Cortex of kidney (tissue), 1 donor: ENCODE data around the gene KIF18B.
A peak's percentile ranks its signal among the peaks of the same experiment; 100 is the strongest.

Experiments
- DNase-seq: peaks from one replicate; lab custom pipeline; 2025; lab: John Stamatoyannopoulos, UW

KIF18B gene

DNA sequence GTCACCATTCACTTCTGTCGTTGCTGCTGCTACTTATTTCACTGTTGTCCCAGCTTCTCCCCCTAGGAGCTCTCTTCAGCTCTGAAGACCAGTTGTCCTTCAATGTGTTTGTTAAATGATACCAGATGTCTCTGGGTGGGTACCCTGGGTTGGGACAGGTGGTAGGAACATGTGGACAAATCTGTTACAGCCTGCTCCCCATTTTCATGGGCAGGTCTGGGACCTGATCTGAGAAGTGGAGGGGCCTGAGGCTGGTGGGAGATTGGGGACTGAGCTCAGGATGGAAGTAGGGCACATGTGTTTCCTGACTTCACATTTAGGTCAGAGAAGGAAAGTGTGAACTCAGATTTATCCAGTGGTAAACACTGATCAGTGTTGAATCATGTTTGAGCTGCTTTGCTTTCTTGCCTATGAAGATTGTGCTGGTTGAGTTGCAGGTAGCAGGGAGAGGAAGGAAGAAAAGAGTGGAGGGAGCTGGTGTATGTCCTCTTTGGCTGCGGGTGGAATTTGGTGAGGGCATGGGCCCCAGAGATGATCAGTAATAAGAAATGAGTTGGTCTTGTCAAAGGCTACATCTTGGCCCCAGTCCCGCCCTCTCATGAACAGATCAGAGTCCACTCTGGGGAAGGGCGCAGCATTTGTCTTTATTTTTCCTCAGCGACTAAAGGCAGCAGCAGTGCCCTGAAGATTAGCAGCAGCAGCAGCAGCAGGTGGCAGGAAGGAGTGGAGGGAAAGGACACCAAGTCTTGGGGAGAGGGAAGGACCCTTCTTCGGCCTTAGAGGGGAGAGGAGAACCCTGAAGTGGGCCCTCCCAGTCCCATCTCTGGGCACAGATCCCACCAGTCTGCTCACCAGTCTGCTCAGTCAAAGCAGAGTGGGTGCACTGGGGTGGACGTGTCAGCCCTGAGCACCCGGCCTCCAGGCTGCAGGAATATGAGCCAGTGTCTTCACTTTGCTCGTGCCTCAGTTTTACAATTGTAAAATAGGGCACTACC lies 42.3 kb downstream of the KIF18B start:
- DNase-seq: no peak

DNA sequence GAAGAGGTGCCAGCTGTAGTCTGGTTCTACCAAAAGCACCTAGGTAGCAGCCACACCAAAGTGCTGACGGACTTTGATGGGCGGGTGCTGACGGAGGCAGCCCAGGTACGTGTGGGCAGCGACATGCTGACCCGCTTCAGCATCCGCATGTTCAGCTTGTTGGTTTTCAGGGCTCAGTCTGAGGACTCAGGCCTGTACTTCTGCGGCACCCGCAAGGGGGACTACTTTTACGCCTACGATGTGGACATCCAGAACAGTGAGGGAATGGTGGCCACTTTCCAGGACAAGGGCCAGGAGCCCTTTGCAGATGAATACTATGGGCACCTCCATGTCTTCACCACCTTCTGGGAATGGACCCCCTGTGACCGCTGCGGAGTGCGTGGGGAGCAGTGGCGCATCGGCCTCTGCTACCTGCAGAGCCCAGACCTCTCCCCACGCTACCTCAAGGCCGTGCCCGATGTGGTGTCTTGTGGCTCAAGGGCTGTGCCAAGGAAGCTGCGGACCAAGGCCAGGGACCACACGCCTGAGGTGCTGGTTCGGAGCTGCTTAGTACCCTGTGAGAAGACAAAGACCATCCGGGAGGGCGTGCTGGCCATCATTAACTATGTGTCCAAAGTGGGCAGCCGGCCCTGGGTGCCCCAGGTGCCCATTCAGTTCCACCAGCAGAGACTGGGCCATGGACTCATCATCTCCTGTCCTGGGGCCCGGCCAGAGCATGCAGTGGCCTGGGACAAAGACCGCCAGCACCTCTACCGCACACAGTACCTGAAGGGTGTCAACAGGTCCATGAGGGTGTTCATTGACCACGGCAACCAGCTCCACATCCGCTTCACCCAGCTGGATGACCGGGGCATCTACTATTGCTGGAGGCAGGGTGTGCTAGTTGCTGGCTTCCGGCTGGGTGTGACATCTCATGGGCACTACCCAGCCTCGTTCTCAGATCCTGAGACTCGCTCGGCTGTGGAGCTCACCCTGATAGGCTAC lies 43.3 kb downstream of the KIF18B start:
- DNase-seq: no peak

DNA sequence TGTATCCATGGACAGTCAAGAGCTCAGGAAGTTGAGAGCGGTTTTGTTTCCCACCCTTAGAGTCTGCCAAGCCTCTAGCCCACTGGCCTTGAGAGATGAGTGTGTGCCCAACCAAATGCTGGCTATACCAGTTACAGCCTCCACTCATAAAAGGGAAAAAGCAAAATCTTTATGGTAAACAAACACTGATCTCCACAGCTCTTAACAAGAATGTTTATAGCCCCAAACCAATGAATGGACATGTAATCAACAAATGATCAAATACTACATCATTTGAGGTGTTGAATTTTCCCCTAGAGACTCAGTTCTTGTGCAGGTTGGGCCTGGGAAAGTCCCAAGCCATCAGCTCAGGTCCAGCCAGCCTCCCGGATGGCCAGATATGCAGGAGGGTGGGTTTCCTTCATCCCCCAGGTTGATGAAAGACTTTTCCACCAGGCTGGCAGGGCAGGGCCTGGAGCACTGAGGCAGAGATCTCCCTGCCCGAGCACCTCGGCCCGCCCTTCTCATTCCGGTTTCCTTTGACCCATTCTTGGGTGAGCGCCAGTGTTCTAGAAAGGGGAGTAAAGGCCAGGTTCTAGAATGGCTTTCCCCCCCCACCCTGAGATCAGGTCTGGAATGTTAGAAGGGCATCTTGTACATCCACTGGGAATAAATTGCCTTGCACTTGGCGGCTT lies 44.4 kb downstream of the KIF18B start:
- DNase-seq: no peak

DNA sequence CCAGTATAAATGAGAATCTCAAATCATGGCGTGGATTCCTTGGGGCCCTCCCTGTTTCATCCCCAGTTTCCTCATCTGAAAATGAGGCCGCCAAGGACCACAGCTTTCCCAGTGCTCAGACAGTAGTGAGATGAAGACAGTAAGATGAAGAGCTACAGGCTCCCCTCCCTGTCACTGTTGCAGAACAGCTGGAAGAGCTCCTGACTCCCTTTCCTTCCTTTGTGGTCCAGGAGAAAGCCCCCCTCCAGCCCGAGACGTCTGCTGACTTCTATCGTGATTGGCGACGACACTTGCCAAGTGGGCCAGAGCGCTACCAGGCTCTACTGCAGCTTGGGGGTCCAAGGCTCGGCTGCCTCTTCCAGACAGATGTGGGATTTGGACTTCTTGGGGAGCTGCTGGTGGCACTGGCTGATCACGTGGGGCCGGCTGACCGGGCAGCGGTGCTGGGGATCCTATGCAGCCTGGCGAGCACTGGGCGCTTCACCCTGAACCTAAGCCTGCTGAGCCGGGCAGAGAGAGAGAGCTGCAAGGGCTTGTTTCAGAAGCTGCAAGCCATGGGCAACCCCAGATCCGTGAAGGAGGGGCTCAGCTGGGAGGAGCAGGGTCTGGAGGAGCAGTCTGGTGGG lies 45.3 kb downstream of the KIF18B start:
- DNase-seq: no peak

DNA sequence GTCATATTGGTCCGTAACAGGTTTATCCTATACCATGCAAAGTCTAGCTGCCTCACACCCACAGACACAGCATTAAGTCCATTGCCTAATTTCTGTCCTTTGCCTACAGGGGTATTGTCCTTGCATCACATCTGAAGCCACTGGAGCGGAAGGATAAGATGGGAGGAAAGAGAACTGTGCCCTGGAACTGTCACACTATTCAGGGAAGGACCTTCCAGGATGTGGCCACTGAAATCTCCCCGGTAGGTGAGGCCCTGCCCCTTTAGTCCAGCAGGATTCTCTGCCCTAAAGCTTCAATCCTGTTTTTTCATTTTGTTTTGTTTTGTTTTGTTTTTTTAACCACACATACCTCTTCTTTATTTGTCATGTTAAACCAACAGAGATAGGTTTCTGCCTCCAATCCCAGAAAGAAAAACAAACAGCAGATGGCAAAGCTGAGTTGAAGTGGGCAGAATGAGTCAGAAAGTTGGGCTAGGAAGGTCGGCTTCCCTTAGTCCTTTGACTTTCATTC lies 46.1 kb downstream of the KIF18B start:
- no peak for DNase-seq

DNA sequence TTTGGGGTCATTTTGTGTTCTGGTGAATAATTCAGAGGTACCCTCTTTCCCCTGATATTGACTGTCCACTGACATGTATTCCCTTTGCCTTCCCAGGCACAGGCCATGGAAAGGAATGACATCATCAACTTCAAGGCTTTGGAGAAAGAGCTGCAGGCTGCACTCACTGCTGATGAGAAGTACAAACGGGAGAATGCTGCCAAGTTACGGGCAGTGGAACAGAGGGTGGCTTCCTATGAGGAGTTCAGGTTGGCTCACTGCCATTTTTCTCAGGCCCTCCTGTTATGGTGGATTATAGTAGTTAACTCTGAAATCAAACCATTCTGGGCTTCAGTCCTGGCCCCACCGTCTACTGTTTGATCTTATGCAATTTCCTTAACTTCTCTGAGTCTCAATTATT lies 46.7 kb downstream of the KIF18B start:
- DNase-seq: no peak

DNA sequence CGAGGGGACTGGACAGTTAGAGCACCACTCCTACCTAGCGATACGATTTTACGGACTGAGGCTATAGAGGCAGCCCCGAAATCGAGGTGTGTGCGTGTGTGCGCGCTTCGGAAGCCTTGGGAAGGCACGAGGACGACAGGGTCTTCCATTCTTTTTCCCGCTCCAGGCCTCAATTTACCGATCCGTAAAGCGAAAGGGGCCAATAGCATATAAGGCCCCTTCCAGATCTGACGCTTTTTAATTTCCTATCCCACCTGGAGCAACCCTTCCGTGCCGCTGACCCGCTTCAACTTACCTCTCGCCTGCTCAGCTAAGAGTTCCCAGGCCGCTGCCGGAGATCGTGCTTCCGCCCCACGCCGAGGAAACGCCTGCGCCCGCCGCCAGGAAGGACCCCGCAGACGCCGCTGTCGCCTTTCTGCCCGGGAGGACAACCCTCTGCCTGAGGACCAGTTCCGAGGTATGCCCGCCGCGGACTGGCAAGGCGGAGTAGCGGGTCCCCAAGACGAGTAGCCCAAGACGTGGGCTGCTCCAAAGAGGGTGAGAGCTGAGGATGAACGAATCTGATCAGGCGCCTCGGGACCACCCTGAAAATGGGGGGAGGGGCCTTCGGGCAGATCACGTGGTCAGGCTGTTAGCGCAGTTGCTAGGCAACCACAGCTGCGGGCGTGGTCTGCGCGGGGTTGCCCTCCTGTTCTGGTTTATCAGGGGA lies 48.3 kb downstream of the KIF18B start, which contains the start of gene EFTUD2:
Gene EFTUD2 (minus strand): TSS at position 372 of the 709 bp plus-strand sequence. CDS start 4,924 bp downstream, outside the sequence.
- peak; percentile 73 for DNase-seq

DNA sequence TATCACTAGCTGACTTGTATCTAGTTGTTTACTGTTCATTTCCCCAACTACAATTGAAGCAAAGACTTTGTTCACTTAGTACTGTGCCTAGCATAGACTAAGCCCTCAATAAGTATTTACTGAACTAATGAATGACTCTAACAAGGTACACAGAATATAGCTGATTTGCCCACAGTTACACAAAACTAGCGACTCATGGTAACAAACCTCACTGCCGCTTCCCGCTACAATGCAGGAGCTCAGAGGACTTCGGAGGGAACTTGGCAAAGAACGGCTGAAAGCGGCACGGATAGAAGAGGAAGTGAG lies 48.9 kb downstream of the KIF18B start:
- no peak for DNase-seq

DNA sequence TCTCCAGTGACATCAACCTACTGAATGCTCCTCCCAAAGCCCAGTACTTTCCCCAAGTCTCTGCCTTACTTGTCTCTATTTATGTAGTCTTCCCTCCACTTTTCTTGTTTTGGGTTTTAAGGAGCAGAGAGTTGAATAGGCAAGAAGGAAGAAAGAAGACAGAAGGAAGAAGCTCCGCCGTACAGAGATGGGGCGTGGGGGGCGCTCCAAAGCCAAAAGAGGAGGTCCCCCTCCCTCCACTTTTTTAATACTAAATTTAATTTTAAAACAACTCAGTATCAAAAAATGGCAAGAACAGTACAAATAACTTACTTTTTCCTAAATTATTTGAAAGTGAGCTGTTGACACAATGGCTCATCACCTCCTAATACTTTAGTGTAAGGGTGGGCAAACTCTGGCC lies 52.9 kb downstream of the KIF18B start:
- no peak for DNase-seq

DNA sequence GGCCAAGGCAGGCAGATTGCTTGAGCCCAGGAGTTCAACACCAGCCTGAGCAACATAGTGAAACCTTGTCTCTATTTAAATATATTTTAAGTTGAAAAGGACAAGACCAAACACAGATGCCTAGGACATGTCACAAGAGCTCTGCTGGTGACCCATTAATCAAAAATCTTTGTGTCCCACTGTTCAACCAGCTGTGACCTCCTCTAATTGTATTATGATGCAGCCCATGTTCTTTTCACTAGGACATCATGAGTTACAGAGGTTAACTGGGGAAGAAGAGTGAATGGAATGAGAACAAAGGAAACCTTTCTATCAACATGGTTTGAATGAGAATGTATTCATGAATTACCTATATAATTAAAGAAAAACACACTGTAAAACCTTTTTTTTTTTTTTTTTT lies 55.3 kb downstream of the KIF18B start:
- no peak for DNase-seq

DNA sequence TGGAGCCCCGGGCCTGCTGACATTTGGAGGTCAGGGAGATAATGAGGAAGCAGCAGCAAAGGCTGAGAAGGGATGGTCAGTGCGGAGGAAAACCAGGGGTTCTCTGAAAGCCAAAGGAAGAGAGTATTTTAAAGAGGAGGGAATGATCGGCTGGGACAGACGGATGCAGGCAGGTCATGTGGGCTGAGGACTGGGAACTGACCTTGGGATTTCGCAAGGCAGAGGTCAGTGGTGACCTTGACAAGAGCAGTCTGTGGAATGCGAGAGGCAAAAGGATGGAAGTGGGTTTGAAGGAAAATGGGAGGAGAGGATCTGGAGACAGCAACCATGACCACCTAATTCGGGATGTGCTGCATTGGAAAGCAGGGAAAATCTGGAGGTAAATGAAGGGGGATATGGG lies 58.6 kb downstream of the KIF18B start:
- DNase-seq: no peak

DNA sequence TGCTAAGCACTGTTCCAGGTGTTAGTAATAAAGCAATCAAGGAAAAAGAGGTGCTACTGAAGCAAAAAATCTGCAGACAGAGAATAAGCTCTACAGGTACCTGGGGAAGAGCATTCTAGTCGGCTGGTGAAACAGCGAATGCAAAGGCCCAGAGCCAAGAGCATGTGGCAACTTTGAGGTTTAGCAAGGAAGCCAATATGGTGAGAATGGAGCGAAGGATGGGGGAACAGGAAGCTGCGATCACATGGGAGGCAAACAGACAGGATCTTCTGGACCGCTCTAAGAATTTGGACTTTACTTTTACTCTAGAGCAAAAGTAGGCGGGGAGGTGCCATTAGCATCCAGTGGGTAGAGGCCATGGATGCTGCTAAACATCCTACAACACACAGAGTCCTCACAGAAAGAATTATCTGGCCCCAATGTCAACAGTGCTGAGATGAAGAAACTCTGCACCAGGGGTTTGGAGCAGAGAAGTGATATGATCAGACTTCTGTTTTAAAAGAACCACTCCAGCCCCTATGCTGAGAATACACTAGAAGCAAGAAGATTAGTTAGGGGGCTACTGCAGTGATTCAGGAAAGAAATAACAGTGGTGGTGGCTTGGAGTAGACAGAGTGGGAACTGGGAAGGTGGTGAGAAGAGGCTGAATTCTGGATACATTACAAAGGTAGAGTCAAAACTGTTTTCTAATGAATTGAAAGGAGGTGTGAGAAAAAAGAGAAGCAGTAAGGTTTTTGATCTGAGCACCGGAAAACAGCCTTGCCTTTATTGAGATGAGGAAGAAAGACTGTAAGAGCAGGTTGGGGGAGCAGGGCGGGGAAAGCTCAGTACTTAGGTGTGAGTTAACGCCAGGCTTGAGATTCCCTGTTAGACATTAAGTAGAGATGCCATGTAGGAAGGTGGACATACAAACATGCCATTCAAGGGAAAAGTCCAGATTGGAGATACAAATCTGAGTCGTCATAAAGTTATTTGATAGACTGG lies 59.3 kb downstream of the KIF18B start:
- DNase-seq: no peak

DNA sequence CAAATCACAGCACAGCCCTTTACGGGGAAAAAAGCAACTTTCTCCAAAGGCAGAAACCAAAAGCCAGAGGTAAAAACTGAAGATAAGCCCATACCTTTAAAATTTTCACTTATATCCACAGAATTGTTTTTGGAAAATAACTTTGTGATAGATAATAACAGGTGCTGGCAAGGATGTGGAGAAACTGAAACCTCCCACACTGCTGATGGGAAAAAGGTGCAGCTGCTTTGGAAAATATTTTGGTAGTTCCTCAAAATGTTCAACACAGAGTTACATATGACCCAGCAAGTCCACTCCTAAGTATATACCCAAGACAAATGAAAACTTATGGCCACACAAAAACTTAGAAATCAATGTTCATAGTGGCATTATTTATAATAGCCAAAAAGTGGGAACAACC lies 60.6 kb downstream of the KIF18B start:
- DNase-seq: no peak

DNA sequence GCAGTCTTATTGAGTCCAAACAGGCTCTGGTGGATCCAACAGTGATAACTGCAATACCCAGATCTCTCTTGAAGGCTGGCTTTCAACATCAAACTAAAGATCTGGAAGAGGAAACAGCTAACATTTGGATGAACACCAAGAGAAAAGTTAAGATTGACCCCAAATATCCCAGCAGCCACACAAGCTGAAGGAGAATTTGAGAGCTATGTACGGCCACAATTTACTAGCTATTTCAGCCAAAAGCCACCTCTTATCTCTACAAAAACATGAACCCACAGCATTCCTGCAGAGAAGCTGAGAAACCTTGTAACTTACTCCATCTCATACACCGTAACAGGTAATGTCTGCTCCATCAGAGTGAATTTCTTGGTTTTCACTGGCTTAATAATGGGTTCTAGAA lies 62.6 kb downstream of the KIF18B start:
- no peak for DNase-seq

DNA sequence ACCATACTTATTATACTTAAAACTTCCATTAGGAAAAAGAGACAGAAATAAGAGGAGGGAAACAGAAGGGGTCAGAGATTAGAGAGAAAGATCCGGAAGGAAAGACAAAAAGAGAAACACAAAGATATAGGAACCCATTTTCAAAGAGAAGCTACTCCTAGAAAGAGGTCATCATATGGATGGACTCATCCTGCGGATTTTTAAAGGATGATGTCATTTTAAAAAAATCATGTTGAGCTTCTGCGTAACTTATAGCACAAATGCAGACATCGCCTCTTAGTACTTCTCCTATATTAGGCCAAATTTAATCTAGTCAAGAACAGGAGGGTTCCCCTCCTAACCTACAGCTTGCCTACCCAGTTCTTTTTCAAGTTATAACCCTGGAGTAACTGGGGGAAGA lies 66.4 kb downstream of the KIF18B start:
- no peak for DNase-seq

DNA sequence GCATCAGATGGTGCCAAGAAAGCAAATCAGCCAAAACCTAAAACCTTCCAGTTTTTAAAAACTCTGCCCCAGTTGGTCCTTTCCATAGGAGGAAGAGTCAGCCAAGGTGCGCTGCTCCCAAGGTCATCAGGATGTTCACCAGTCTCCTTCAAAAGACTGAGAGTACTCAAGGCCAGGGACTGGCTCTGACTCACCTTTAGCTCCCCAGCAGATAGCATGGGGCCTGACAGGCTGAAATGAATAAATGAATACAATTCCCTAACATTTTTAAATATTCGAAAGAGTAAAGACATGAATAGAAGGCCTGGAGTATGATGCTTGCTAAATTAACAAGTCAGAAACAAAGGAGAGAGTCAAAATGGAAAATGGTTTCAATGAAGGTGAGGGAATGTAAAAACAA lies 67.5 kb downstream of the KIF18B start:
- DNase-seq: no peak

DNA sequence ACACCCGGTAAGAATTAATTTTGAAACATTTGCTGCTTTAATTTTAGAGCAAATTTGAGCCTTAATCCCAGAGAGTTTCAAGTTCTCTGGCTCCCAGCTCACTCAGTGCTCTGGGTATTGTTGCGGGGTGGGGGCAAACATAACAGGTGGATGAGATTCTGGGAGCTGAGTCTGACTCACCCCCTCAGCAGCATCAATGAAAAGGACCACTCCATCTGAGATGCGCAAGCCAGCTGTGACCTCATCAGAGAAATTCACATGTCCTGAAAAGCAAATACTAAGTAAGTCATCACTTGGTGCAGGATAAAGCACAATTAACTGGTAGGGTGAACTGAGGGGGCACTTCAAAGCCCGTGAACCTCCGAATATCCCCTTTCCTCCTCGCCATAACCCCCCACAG lies 68.2 kb downstream of the KIF18B start:
- no peak for DNase-seq

DNA sequence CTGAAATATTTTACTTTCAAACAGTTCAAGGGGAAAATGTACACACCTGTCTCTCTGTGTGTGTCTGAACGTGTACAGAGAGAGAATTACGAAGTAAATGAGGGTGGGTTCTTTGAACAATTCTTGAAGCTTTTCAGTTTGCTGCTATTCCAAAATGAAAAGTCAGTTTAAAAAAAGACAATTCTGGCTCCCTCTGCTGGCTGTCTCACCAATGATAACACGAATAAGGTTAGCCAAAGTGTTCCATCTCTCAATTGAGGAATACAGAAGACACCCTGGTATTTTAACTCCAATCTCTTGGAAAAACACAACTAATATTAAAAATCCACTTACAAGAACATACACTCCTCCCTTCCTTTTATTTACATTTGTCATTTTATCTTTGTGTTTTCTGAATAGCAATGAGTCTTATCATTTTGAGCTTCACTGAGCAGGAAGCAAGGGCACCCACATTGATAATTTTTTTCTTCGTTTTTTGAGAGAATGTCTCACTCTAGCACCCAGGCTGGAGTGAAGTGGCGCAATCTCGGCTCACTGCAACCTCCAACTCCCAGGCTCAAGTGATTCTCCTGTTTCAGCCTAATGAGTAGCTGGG lies 68.8 kb downstream of the KIF18B start:
- DNase-seq: no peak

DNA sequence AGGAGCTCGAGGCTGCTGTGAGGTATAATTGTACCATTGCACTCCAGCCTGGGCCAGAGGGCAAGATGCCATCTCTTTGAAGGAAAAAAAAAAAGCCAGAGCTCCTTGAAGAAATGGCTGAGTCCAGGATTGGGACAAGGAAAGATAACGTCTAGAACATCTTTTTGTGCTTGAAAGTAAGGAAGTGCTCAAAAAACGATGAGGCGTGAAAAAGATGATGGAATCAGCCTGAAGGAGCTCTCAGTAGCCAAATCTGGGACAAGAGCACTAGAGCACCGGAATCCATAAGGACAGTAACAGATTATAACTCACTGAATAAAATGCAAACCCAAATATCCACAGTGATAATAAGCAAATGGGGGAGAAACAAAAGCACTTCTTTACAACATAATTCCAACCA lies 70.5 kb downstream of the KIF18B start:
- DNase-seq: no peak
